ENCODE data around the gene BRD1. TPM values are rescaled to one million over a fixed set of nuclear protein-coding genes. Genes with fewer than 3 reads are reported as not detected.

The BRD1 gene
- total and polyA plus RNA-seq, 9 donors, result 13.6 to 45.6 (median 35.8) TPM

DNA sequence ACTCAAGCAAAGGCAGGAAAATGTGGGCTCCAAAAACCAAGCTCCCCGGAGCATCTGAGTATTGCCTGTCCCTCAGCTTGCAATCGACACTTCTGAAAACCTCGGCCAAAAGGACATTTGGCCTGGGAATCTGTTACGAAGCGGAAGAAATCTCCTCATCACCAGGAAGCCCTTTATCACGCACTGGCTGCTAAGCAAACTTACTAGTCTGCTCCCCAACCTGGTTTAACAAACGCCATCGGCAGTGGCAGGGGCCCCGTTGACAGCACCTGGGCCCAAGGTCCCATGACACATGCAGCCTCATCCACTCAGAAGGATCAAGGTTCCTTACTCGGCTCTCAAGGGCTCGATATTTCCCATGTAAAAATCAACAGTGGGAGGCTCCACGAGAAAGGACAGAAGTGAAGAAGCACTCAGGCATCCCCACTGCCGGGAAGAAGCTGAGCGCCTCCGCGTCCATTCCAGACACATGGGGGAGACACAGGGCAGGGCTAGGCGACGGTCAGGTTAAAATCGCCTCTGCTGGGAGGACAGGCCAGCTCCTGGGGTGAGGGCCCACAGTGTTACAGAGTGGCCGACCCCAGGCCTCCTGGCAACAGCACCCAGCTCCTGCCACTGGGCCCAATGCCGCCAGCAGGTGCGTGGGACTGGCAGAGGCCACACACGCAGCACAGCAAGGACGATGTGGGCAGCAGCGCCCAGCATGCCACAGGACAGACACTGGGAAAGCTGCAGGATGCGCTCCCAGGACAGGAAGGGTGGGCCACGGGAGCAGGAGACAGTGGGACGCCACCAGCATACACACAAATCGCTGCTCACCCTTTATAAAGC is 27.1 kb downstream of the BRD1 start:
- Histone ChIP-seq H3K36me3 (no peaks in the 10 kb centered on the region), H3K27ac (no peak overlapping the region), H3K4me1 (ENCODE audit: insufficient read depth) (peaks cover 5% of the 10 kb centered on the region), H3K4me3 (no peak overlapping the region), H3K9me3 (no peaks in the 10 kb centered on the region), H3K27me3 (no peaks in the 10 kb centered on the region)
- no peak for DNase-seq
- WGBS, 3 donors, result 76 to 83% (median 78%) methylated on average over 28 to 29 of the region's 29 CpGs
- intact Hi-C loops (cut with DNase I), result no loop called here
- TF ChIP-seq POLR2A (IDR thresholded peaks at IDR 0.05) (no peak), EP300 (IDR thresholded peaks at IDR 0.05) (no peak), CTCF (IDR thresholded peaks at IDR 0.05) (no peak)

DNA sequence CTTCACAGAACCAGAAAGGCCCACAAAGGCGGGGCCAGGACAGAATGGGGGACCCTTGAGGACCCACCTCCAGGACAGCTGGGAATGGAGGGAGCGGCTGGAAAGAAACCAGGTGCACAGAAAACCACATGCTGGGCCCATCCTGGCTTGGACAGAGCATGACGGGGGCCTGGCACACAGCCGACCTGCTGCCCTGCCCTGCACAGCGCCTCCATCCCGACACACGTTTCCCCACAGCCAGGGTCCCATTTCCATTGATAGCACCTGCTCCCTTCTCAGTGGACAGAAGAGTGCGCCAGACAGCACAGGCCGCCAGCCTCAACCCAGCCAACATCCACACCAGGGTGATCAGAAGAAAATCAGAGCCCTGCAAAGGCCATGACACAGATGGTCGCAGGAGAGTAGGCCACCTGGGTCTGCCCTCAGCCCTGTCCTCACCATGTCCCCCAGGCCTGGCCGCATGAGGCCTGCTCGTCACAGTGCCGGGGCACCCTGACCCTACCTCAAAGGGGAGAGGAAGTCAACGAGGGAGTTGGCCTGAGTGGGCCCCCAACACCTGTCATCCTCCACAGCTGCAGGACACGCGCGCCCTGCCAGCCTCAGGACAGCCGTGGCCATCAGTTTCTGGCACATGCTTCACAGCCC is 28.1 kb downstream of the BRD1 start:
- Histone ChIP-seq H3K27ac (no peak overlapping the region), H3K4me3 (no peak overlapping the region), H3K9me3 (no peaks in the 10 kb centered on the region), H3K4me1 (ENCODE audit: insufficient read depth) (peaks cover 2% of the 10 kb centered on the region), H3K36me3 (no peaks in the 10 kb centered on the region), H3K27me3 (no peaks in the 10 kb centered on the region)
- DNase-seq, result no peak
- intact Hi-C loops (cut with DNase I), result no loop called here
- 83 to 86% (median 84%) methylated on average over 18 of the region's 18 CpGs for WGBS, 3 donors
- no peak for TF ChIP-seq EP300 (IDR thresholded peaks at IDR 0.05)
- no peak for TF ChIP-seq POLR2A (IDR thresholded peaks at IDR 0.05)
- no peak for TF ChIP-seq CTCF (IDR thresholded peaks at IDR 0.05)

GRCh38 chr22:49798486-49799151 is 29.1 kb downstream of the BRD1 start:
- TF ChIP-seq POLR2A (IDR thresholded peaks at IDR 0.05) (no peak), CTCF (IDR thresholded peaks at IDR 0.05) (no peak), EP300 (IDR thresholded peaks at IDR 0.05) (no peak)
- Histone ChIP-seq H3K4me3 (no peak overlapping the region), H3K27me3 (no peaks in the 10 kb centered on the region), H3K9me3 (no peaks in the 10 kb centered on the region), H3K4me1 (ENCODE audit: insufficient read depth) (peaks cover 4% of the 10 kb centered on the region), H3K36me3 (no peaks in the 10 kb centered on the region), H3K27ac (no peak overlapping the region)
- intact Hi-C loops (cut with DNase I), result no loop called here
- DNase-seq, result no peak
- 93 to 94% (median 93%) methylated on average over 37 of the region's 37 CpGs for WGBS, 3 donors

GRCh38 chr22:49797706-49798105 is 30.0 kb downstream of the BRD1 start:
- no peak for TF ChIP-seq CTCF (IDR thresholded peaks at IDR 0.05)
- intact Hi-C loops (cut with DNase I), result no loop called here
- DNase-seq, result no peak
- WGBS, 3 donors, result 92 to 94% (median 93%) methylated on average over 22 of the region's 22 CpGs
- peaks cover 8% of the 10 kb centered on the region for H3K4me1 ChIP-seq (ENCODE audit: insufficient read depth)
- no peaks in the 10 kb centered on the region for H3K27me3 ChIP-seq
- no peaks in the 10 kb centered on the region for H3K9me3 ChIP-seq
- H3K27ac ChIP-seq, result no peak overlapping the region
- no peaks in the 10 kb centered on the region for H3K36me3 ChIP-seq
- no peak overlapping the region for H3K4me3 ChIP-seq
